HepG2 (cell line): Measurements from ENCODE around the gene BID. TPM values are rescaled to one million over a fixed set of nuclear protein-coding genes. Genes with fewer than 3 reads are reported as not detected.

Source experiments
- CENPX ChIP-seq: sonication (generic); formaldehyde crosslinking; IDR thresholded peaks from 2 replicates; pipeline ENCODE4 v1.9.0; 2021; ENCODE audit warnings: mild to moderate bottlenecking, missing genetic modification reagents, moderate library complexity
- FOXJ3 ChIP-seq: sonication (generic); formaldehyde crosslinking; IDR thresholded peaks from 2 replicates; pipeline ENCODE4 v1.4.0; 2020; ENCODE audit warnings: missing genetic modification reagents, mild to moderate bottlenecking, borderline replicate concordance
- GTF2F1 ChIP-seq: fragments of 150-350 bp; IDR thresholded peaks from 2 replicates; pipeline ENCODE4 v1.6.1; 2014; ENCODE audit warnings: low read length
- IKZF1 ChIP-seq: fragments of 450-650 bp; IDR thresholded peaks from 2 replicates; pipeline ENCODE4 v1.7.1; 2016
- MXD4 ChIP-seq: IDR thresholded peaks from 2 replicates; pipeline ENCODE4 v1.6.1; 2016; ENCODE audit warnings: mild to moderate bottlenecking, missing biosample characterization, missing genetic modification reagents
- NR2F6 ChIP-seq, 2 experiments: IDR thresholded peaks; 2 replicates each; pipeline ENCODE4 v1.6.1; 2016; ENCODE audit warnings: antibody characterized with exemption in 1 of 2, mild to moderate bottlenecking in 1 of 2
- PATZ1 ChIP-seq: sonication (generic); formaldehyde crosslinking; IDR thresholded peaks from 2 replicates; pipeline ENCODE4 v1.4.0; 2020; ENCODE audit warnings: missing genetic modification reagents
- SOX13 ChIP-seq, 3 experiments: fragments of 450-650 bp in 1 of 3; sonication (generic) in 1 of 3; formaldehyde crosslinking in 1 of 3; IDR thresholded peaks in 2 of 3; conservative IDR thresholded peaks in 1 of 3; 2 replicates each; pipeline versions ENCODE4 v1.5.0 to v1.6.1; 2016 to 2020; ENCODE audit warnings: antibody characterized with exemption in 1 of 3, mild to moderate bottlenecking in 1 of 3, missing compliant biosample characterization in 1 of 3, missing genetic modification reagents in 1 of 3, moderate library complexity in 1 of 3
- STAG1 ChIP-seq: sonication (generic); formaldehyde crosslinking; IDR thresholded peaks from 2 replicates; pipeline ENCODE4 v1.4.0; 2020; ENCODE audit warnings: missing genetic modification reagents
- UBTF ChIP-seq: sonication (generic); formaldehyde crosslinking; IDR thresholded peaks from 2 replicates; pipeline ENCODE4 v1.4.0; 2020; ENCODE audit warnings: mild to moderate bottlenecking, missing genetic modification reagents
- ZBTB7B ChIP-seq: sonication (generic); formaldehyde crosslinking; IDR thresholded peaks from 2 replicates; pipeline ENCODE4 v1.4.0; 2020; ENCODE audit warnings: missing genetic modification reagents
- ZNF101 ChIP-seq: sonication (generic); formaldehyde crosslinking; IDR thresholded peaks from 2 replicates; pipeline ENCODE4 v1.4.0; 2020; ENCODE audit warnings: mild to moderate bottlenecking, low read depth, missing genetic modification reagents, borderline replicate concordance
- ZNF350 ChIP-seq: sonication (generic); formaldehyde crosslinking; IDR thresholded peaks from 2 replicates; pipeline ENCODE4 v1.4.0; 2020; ENCODE audit warnings: mild to moderate bottlenecking, low read depth, missing genetic modification reagents, borderline replicate concordance
- ZNF572 ChIP-seq: sonication (generic); formaldehyde crosslinking; IDR thresholded peaks from 2 replicates; pipeline ENCODE4 v1.5.1; 2020; ENCODE audit warnings: mild to moderate bottlenecking, missing genetic modification reagents
- ZNF709 ChIP-seq: sonication (generic); formaldehyde crosslinking; IDR thresholded peaks from 2 replicates; pipeline ENCODE4 v1.5.0; 2020; ENCODE audit warnings: mild to moderate bottlenecking, missing genetic modification reagents
- ZNF746 ChIP-seq: sonication (generic); formaldehyde crosslinking; IDR thresholded peaks from 2 replicates; pipeline ENCODE4 v1.8.0; 2022; ENCODE audit warnings: mild to moderate bottlenecking, missing genetic modification reagents
- ZNF768 ChIP-seq: sonication (generic); formaldehyde crosslinking; IDR thresholded peaks from 2 replicates; pipeline ENCODE4 v1.4.0; 2020; ENCODE audit warnings: missing genetic modification reagents
- polyA plus RNA-seq, 8 experiments: library from polyadenylated mRNA; depleted of rRNA in 3 of 8; stranded (reverse) in 7 of 8; unstranded in 1 of 8; fragments of >200 nt; fragmentation: Illumina TruSeq in 4 of 8; extraction: Trizol in 4 of 8; gene quantifications; 2 replicates each; pipeline versions ENCODE4 v1.2.1 to v1.2.3, GENCODE V29; 2011 to 2016; ENCODE audit warnings: low read depth in 4 of 8, missing spikeins in 1 of 8, mixed read lengths in 1 of 8; ENCODE audit not compliant: insufficient read depth in 1 of 8
- total RNA-seq, 5 experiments: library from RNA; depleted of rRNA; stranded (reverse); fragments of >200 nt; fragmentation: Illumina TruSeq; extraction: Trizol; gene quantifications; 2 replicates each; pipeline ENCODE4 v1.2.3, GENCODE V29; 2016; ENCODE audit warnings: low read depth in 1 of 5
- TF ChIP-seq, protein P1 (sequence below): sonication (generic); formaldehyde crosslinking; IDR thresholded peaks from 2 replicates; pipeline ENCODE4 v1.4.0; 2020; ENCODE audit warnings: missing genetic modification reagents, borderline replicate concordance
- TF ChIP-seq, protein P2 (sequence below): sonication (generic); formaldehyde crosslinking; IDR thresholded peaks from 2 replicates; pipeline ENCODE4 v1.8.1; 2023; ENCODE audit warnings: missing genetic modification reagents, inconsistent platforms, borderline replicate concordance

Gene BID
- total and polyA plus RNA-seq, 2 of the 13 experiments (the other 11 are each of a cell fraction or from before 2014, with no cell fraction given), result 35.3 to 51.7 TPM

DNA sequence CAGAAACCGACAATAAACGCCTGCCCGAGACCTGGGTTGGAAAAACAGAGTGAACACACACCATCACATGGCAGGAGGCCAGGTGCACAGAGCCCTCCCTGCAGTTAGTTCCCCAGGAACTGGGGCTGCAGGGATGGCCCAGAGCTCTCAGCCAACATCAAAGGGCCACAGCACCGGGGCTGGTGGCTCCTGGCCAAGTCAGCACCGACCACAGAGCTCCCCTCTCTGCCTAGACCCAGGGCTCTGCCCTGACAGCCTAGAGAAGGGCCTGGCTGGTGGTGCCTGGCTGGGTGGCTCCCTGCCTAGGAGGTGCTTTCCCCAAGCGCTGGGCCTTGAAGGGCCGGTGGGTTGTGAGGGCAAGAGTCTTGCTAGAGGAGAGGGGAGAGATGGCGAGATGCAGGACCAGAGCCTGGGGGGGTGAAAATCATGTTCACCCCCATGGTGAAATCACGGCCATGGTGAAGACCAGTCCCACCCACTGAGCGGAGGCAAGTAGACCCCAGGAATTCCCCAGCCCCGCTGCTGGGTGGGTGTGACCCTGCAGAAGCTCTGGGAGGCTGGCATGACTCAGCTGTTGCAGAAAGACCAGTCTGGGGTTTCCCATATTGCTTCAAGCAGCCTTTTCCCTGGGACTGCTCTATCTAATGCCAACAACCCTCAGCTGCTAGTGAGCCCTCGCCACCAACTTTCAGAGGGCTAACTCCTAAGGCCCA lies 7.2 kb upstream of the BID start (continued):
- no peak for TF ChIP-seq GTF2F1
- peak; percentile 43; the same call in 1 of the 2 replicates for TF ChIP-seq ZNF350 (CRISPR knock-in tag)
- TF ChIP-seq PATZ1, result peak; percentile 61; the same call in 1 of the 2 replicates
- TF ChIP-seq ZNF768 (CRISPR knock-in tag), result peak; percentile 24; the same call in 1 of the 2 replicates
- TF ChIP-seq NR2F6 (IDR thresholded peaks at IDR 0.05), result no peak
- TF ChIP-seq NR2F6 (CRISPR knock-in tag; IDR thresholded peaks at IDR 0.05), result 0 out of 2 replicates have a peak, but pooled peaks have one; percentile 26
- TF ChIP-seq ZNF709 (CRISPR knock-in tag), result peak; percentile 40; the same call in 1 of the 2 replicates
- no peak for TF ChIP-seq SOX13 (IDR thresholded peaks at IDR 0.05)
- TF ChIP-seq SOX13 (CRISPR knock-in tag; conservative IDR thresholded peaks at IDR 0.05 in 1 of 2, IDR thresholded peaks at IDR 0.05 in 1 of 2), result peak in 1 of 2 experiments; percentile 49; a peak in 1 of 4 replicates
- TF ChIP-seq UBTF (CRISPR knock-in tag), result peak; percentile 88
- peak; percentile 52; the same call in 1 of the 2 replicates for TF ChIP-seq ZBTB7B (CRISPR knock-in tag)
- no peak for TF ChIP-seq CENPX (CRISPR knock-in tag)
- TF ChIP-seq ZNF572 (CRISPR knock-in tag), result peak; percentile 53; the same call in 1 of the 2 replicates
- TF ChIP-seq STAG1 (CRISPR knock-in tag), result no peak
- TF ChIP-seq FOXJ3 (CRISPR knock-in tag), result no peak
- no peak for TF ChIP-seq IKZF1
- TF ChIP-seq ZNF746 (CRISPR knock-in tag), result no peak
- no peak for TF ChIP-seq ZNF101 (CRISPR knock-in tag)
- TF ChIP-seq, protein P1, sequence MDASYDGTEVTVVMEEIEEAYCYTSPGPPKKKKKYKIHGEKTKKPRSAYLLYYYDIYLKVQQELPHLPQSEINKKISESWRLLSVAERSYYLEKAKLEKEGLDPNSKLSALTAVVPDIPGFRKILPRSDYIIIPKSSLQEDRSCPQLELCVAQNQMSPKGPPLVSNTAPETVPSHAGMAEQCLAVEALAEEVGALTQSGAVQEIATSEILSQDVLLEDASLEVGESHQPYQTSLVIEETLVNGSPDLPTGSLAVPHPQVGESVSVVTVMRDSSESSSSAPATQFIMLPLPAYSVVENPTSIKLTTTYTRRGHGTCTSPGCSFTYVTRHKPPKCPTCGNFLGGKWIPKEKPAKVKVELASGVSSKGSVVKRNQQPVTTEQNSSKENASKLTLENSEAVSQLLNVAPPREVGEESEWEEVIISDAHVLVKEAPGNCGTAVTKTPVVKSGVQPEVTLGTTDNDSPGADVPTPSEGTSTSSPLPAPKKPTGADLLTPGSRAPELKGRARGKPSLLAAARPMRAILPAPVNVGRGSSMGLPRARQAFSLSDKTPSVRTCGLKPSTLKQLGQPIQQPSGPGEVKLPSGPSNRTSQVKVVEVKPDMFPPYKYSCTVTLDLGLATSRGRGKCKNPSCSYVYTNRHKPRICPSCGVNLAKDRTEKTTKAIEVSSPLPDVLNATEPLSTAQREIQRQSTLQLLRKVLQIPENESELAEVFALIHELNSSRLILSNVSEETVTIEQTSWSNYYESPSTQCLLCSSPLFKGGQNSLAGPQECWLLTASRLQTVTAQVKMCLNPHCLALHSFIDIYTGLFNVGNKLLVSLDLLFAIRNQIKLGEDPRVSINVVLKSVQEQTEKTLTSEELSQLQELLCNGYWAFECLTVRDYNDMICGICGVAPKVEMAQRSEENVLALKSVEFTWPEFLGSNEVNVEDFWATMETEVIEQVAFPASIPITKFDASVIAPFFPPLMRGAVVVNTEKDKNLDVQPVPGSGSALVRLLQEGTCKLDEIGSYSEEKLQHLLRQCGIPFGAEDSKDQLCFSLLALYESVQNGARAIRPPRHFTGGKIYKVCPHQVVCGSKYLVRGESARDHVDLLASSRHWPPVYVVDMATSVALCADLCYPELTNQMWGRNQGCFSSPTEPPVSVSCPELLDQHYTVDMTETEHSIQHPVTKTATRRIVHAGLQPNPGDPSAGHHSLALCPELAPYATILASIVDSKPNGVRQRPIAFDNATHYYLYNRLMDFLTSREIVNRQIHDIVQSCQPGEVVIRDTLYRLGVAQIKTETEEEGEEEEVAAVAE, result no peak; the same call in 1 of the 2 replicates
- TF ChIP-seq, protein P2, sequence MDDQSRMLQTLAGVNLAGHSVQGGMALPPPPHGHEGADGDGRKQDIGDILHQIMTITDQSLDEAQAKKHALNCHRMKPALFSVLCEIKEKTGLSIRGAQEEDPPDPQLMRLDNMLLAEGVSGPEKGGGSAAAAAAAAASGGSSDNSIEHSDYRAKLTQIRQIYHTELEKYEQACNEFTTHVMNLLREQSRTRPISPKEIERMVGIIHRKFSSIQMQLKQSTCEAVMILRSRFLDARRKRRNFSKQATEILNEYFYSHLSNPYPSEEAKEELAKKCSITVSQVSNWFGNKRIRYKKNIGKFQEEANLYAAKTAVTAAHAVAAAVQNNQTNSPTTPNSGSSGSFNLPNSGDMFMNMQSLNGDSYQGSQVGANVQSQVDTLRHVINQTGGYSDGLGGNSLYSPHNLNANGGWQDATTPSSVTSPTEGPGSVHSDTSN (CRISPR knock-in tag), result no peak
- no peak for TF ChIP-seq MXD4 (CRISPR knock-in tag)
